ENCODE measurements around the gene TNN. TPM values are rescaled to one million over a fixed set of nuclear protein-coding genes. Genes with fewer than 3 reads are reported as not detected.

TNN gene
- total RNA-seq, 4 donors from 2014 or later = 5.9 TPM; not detected in 3

DNA sequence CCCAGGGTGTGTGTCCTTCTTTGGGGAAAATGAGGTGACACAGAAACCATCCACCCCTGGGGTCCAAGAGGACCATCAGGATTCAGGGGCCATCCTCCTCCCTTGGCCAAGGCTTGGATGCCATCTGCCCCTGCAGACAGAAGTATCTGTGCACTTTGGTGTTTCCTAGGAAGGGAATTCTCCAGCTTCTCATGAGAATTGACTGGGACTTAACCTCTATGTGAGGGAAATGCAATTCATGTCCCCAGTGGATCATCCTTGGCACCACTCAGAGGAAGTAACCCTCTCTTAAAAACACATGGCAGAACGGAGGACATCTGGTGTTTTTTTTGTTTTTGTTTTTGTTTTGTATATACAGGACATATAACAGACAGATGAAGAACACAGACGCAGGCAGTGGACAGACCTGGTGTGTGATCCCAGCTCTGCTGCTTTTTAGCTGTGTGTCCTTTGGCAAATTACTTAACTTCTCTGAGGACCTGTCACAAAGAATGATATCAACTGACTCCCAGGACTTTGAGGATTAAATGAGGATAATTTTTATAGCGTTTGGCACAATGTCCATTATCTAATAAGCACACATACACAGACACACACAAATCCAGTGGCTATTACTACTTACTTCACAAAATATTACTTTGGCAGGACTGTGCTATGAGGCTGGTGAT lies 3.8 kb downstream of the TNN start:
- Histone ChIP-seq H3K27ac (peak overlapping the region in 1 of 2 donors; percentile 47), H3K9me3 (no peaks in the 10 kb centered on the region), H3K4me3 (no peak overlapping the region), H3K4me1 (no peaks in the 10 kb centered on the region), H3K36me3 (no peaks in the 10 kb centered on the region), H3K27me3 (no peaks in the 10 kb centered on the region)
- intact Hi-C loops (cut with DNase I; ENCODE audit: low total_unique reads) = no loop called here
- no peak for TF ChIP-seq POLR2A (IDR thresholded peaks at IDR 0.05)
- TF ChIP-seq, protein P1, sequence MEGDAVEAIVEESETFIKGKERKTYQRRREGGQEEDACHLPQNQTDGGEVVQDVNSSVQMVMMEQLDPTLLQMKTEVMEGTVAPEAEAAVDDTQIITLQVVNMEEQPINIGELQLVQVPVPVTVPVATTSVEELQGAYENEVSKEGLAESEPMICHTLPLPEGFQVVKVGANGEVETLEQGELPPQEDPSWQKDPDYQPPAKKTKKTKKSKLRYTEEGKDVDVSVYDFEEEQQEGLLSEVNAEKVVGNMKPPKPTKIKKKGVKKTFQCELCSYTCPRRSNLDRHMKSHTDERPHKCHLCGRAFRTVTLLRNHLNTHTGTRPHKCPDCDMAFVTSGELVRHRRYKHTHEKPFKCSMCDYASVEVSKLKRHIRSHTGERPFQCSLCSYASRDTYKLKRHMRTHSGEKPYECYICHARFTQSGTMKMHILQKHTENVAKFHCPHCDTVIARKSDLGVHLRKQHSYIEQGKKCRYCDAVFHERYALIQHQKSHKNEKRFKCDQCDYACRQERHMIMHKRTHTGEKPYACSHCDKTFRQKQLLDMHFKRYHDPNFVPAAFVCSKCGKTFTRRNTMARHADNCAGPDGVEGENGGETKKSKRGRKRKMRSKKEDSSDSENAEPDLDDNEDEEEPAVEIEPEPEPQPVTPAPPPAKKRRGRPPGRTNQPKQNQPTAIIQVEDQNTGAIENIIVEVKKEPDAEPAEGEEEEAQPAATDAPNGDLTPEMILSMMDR (IDR thresholded peaks at IDR 0.05) = no peak
- no peak for DNase-seq

DNA sequence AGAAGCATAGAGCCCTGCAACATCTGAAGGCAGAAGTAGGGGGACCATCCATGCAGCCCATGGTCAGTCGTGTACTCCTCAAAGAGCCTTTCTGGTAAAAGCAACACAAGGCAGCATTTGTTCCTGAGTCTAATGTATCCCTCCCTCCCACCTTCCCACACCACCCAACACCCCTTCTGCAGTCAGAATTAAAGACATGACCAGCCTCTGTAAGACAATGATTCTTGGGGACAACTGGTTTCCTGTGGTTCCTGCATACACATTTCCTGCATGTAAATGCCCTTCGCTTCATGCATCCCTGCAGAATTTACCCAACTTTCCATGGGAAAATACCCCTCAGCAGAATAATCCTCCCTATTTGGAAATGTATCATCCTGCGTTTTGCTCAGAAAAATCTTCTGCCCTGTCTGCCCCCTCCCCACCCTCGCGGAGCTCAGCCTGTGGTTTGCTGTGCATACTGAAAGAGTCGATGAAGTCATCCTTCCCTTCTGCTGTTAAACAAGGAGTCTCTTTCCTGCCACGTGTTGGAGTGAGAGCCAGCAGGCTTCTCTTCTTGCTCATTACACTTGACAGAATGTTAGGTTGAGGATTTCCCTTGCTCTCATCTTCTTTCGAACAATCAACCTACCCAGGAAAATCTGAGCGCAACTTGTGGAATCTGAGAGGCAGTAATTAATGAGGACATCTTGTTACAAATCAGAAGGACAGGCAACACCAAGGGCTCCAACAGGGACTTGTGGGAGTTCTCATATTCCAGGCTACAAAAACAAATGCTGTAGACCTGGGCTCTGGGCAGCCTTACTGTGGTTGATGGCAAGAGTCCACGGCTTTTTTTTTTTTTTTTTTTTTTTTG lies 4.7 kb downstream of the TNN start:
- H3K27me3 ChIP-seq = no peaks in the 10 kb centered on the region
- H3K4me3 ChIP-seq = peak overlapping the region in 1 of 2 donors; percentile 7
- TF ChIP-seq, protein P1 (IDR thresholded peaks at IDR 0.05) = no peak
- TF ChIP-seq POLR2A (IDR thresholded peaks at IDR 0.05) = no peak
- H3K36me3 ChIP-seq = no peaks in the 10 kb centered on the region
- intact Hi-C loops (cut with DNase I; ENCODE audit: low total_unique reads) = no loop called here
- H3K27ac ChIP-seq = peak overlapping the region in 1 of 2 donors; percentile 47
- H3K9me3 ChIP-seq = no peaks in the 10 kb centered on the region
- no peaks in the 10 kb centered on the region for H3K4me1 ChIP-seq
- DNase-seq = peak; percentile 58 to 62

- Histone ChIP-seq H3K9me3 (no peaks in the 10 kb centered on the region), H3K27me3 (no peaks in the 10 kb centered on the region), H3K36me3 (no peaks in the 10 kb centered on the region), H3K4me3 (no peak overlapping the region), H3K27ac (peak overlapping the region in 1 of 2 donors; percentile 60), H3K4me1 (no peaks in the 10 kb centered on the region)
- intact Hi-C loops (cut with DNase I; ENCODE audit: low total_unique reads) = no loop called here
- TF ChIP-seq, protein P1 (IDR thresholded peaks at IDR 0.05) = no peak
- TF ChIP-seq POLR2A (IDR thresholded peaks at IDR 0.05) = no peak
- peak; percentile 50 to 62 for DNase-seq
Measured at GRCh38 chr1:175073061-175073460, 5.4 kb downstream of the TNN start.

- H3K36me3 ChIP-seq = no peaks in the 10 kb centered on the region
- no peaks in the 10 kb centered on the region for H3K4me1 ChIP-seq
- DNase-seq = no peak
- TF ChIP-seq, protein P1 (IDR thresholded peaks at IDR 0.05) = no peak
- TF ChIP-seq POLR2A (IDR thresholded peaks at IDR 0.05) = no peak
- no peak overlapping the region for H3K4me3 ChIP-seq
- peak overlapping the region in 1 of 2 donors; percentile 60 for H3K27ac ChIP-seq
- no peaks in the 10 kb centered on the region for H3K27me3 ChIP-seq
- H3K9me3 ChIP-seq = no peaks in the 10 kb centered on the region
- intact Hi-C loops (cut with DNase I; ENCODE audit: low total_unique reads) = no loop called here
Measured at GRCh38 chr1:175073633-175074032, 6.0 kb downstream of the TNN start.
